Measurements from ENCODE around the gene NFKB2. TPM values are rescaled to one million over a fixed set of nuclear protein-coding genes. Genes with fewer than 3 reads are reported as not detected.

NFKB2 gene
- total RNA-seq (2012; rRNA removed): 16.1 TPM in 2 replicates
- 32.3 and 34.7 TPM in 2 replicates for polyA plus RNA-seq (2012; rRNA removed)
- polyA plus RNA-seq (2012; cell fraction: cytosol; rRNA removed): 27.9 and 40.3 TPM in 2 replicates
- 81.8 and 143 TPM in 2 replicates for polyA plus RNA-seq (2012; cell fraction: nucleus; rRNA removed; ENCODE audit: low replicate concordance)
- percentile 60 among the genes with signal in this experiment for Bru-seq, nascent RNA
- percentile 66 among the genes with signal in this experiment for BruChase-seq, experiment 1, labeled RNA remaining after a 6-hour chase
- percentile 60 among the genes with signal in this experiment for BruChase-seq, experiment 2, labeled RNA remaining after a 2-hour chase
- long read RNA-seq, partial matches to known transcripts: 15 of 28 reads
- long read RNA-seq, other reads (novel, unspliced or antisense): 8 of 28 reads

DNA sequence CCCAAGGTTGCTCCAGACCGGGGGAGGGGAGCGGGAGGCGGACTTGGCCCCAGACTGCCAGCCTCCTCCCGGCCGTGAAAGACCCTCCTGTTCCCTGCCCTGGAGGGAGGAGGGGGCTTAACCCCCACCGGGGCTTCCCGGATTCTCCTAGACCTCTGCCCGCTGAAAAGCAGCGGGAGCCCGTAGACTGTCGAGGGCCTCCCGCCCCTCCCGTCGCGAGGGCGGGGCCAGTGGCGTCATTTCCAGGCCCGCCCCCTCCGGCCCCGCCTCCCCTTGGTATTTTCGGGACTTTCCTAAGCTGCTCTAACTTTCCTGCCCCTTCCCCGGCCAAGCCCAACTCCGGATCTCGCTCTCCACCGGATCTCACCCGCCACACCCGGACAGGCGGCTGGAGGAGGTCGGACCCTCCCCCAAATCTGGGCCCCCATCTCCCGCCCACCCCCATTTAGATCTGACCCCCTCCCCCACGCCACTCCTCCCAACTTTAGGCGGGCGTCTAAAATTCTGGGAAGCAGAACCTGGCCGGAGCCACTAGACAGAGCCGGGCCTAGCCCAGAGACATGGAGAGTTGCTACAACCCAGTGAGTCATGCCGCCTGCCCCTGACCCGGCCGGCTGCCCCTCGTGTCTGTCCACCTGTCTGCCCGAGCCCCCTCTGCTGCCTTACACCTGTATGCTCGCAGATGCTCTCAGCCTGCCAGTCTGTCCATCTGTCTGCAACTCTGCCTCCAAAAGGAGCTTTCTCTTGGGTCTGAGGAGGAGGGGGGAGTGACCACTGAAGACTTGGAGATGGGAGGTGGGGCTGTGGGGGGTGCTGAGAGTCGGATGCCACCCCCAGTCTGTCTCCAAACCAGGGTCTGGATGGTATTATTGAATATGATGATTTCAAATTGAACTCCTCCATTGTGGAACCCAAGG lies at the start of gene NFKB2:
TSS of gene NFKB2 (plus strand) at position 306 of the 917 bp plus-strand sequence. CDS start at position 561, 255 bp downstream.
- Histone ChIP-seq H3K36me3 (ENCODE audit: control insufficient read depth, insufficient read depth, low read length) (peaks cover 6% of the 10 kb centered on the region; the same call in 1 of the 2 replicates), H2BK15ac (ENCODE audit: low read depth, low read length) (no peak within 1 kb of the TSS; the same call in 2 of the 3 replicates), H4K91ac (ENCODE audit: insufficient read depth, low read depth, low read length) (peak within 1 kb of the TSS; percentile 38; the same call in 1 of the 2 replicates), H3K18ac (ENCODE audit: low read depth, low read length) (peak within 1 kb of the TSS; percentile 55; the same call in 1 of the 2 replicates), H3K4me3 (ENCODE audit: insufficient read depth, low read depth, low read length) (peak within 1 kb of the TSS; percentile 51), H2AK9ac (replicated peaks; ENCODE audit: low read depth, low read length, poor library complexity) (peak within 1 kb of the TSS; percentile 99), H2AK5ac (ENCODE audit: low read depth, low read length) (peak within 1 kb of the TSS; percentile 91), H4K20me1 (ENCODE audit: insufficient read depth, low read length) (peaks cover 3% of the 10 kb centered on the region; the same call in 1 of the 2 replicates), H3K79me1 (ENCODE audit: low read depth in 1 of 2, low read length in 2 of 2) (peaks cover 21 to 38% of the 10 kb centered on the region in 2 experiments), H4K8ac (ENCODE audit: low read depth in 2 of 2, low read length in 2 of 2) (peak within 1 kb of the TSS; percentile 56 to 81; a peak in 2 of 4 replicates), H3K27ac (ENCODE audit: insufficient read depth, low read length) (peak within 1 kb of the TSS; percentile 55), H2AFZ (replicated peaks; ENCODE audit: low read length, poor library complexity) (peak within 1 kb of the TSS; percentile 94), H3K27me3 (ENCODE audit: control insufficient read depth, insufficient read depth, low read length) (no peaks in the 10 kb centered on the region), H3K4me2 (ENCODE audit: low read depth, low read length) (peak within 1 kb of the TSS; percentile 99), H3K4me1 (ENCODE audit: control insufficient read depth, insufficient read depth, low read length) (peaks cover 11% of the 10 kb centered on the region), H2BK20ac (ENCODE audit: low read depth, low read length) (no peak within 1 kb of the TSS), H3K9ac (ENCODE audit: low read depth, low read length) (peak within 1 kb of the TSS; percentile 69), H3K4ac (ENCODE audit: low read depth, low read length) (peak within 1 kb of the TSS; percentile 84), H2BK120ac (ENCODE audit: low read depth, low read length) (peak within 1 kb of the TSS; percentile 37), H3K56ac (ENCODE audit: extremely low read depth, insufficient read depth, low read length) (peak within 1 kb of the TSS; percentile 36), H3K23ac (ENCODE audit: low read depth, low read length) (peak within 1 kb of the TSS; percentile 89), H4K5ac (ENCODE audit: low read depth, low read length) (peak within 1 kb of the TSS; percentile 25; the same call in 1 of the 2 replicates), H2BK5ac (ENCODE audit: low read depth, low read length, poor library complexity, severe bottlenecking) (peak within 1 kb of the TSS; percentile 82), H3K14ac (replicated peaks; ENCODE audit: low read depth, low read length) (peak within 1 kb of the TSS; percentile 92), H3K9me1 (ENCODE audit: insufficient read depth, low read length) (peaks cover 10% of the 10 kb centered on the region), H3K9me3 (ENCODE audit: control insufficient read depth, insufficient read depth, low read length) (no peaks in the 10 kb centered on the region)
- intact Hi-C loops (cut with micrococcal nuclease) (loop anchor here (2.0 to 10.0 kb wide), 3 partner anchors 167 to 249 kb away; partner anchors contain the start of gene TRIM8), dilution Hi-C loops (cut with HindIII; ENCODE audit: low sequenced_read_pairs, unreplicated experiment) (no loop called here), in situ Hi-C loops (cut with MboI; ENCODE audit: low sequenced_read_pairs) (no loop called here)
- no TSS peak for BruUV-seq (replicated peaks)
- POLR2A ChIA-PET (ENCODE audit: unreplicated experiment): interaction anchor here (0.6 kb wide), 1 partner anchor 10 kb away, joined by 3 read pairs; no protein-coding TSS in a partner anchor
- CTCF ChIA-PET: interaction anchor here (0.6 to 1.7 kb wide), 4 partner anchors 8 to 194 kb away, joined by 3 to 5 read pairs (median 4); no protein-coding TSS in a partner anchor
- WGBS, 2 experiments (ENCODE audit: extremely low coverage in 2 of 2, insufficient read length in 1 of 2): 0% methylated on average over 8 of the region's 42 CpGs; no CpG with 5 or more reads in 1 of the 2 experiments
- peak; percentile 66 for ATAC-seq (ENCODE audit: low read depth)
- DNase-seq: peak; percentile 87
- TF ChIP-seq SMC3 (IDR thresholded peaks at IDR 0.05; ENCODE audit: low read depth, low read length) (no peak), CHD1 (IDR thresholded peaks at IDR 0.05; ENCODE audit: low read depth, low read length) (peak; percentile 53; the same call in 1 of the 2 replicates), MAFK (IDR thresholded peaks at IDR 0.05; ENCODE audit: low read depth, low read length) (no peak), POLR2A (IDR thresholded peaks at IDR 0.05; ENCODE audit: low read depth, low read length) (peak; percentile 86), FOS (IDR thresholded peaks at IDR 0.05; ENCODE audit: low read depth, low read length) (peak; percentile 63), MAZ (IDR thresholded peaks at IDR 0.05; ENCODE audit: borderline replicate concordance, low read depth, low read length) (peak; percentile 100), BHLHE40 (IDR thresholded peaks at IDR 0.05; ENCODE audit: low read depth, low read length) (no peak), RFX5 (IDR thresholded peaks at IDR 0.05; ENCODE audit: low read depth, low read length) (no peak), NFE2L2 (IDR thresholded peaks at IDR 0.05; ENCODE audit: low read depth, low read length) (0 out of 2 replicates have a peak, but pooled peaks have one; percentile 0), RCOR1 (IDR thresholded peaks at IDR 0.05; ENCODE audit: insufficient replicate concordance, low read length) (no peak)
- TF ChIP-seq, protein P1, sequence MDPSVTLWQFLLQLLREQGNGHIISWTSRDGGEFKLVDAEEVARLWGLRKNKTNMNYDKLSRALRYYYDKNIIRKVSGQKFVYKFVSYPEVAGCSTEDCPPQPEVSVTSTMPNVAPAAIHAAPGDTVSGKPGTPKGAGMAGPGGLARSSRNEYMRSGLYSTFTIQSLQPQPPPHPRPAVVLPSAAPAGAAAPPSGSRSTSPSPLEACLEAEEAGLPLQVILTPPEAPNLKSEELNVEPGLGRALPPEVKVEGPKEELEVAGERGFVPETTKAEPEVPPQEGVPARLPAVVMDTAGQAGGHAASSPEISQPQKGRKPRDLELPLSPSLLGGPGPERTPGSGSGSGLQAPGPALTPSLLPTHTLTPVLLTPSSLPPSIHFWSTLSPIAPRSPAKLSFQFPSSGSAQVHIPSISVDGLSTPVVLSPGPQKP (IDR thresholded peaks at IDR 0.05; ENCODE audit: borderline replicate concordance, low read depth, low read length): no peak
- TF ChIP-seq, protein P2, sequence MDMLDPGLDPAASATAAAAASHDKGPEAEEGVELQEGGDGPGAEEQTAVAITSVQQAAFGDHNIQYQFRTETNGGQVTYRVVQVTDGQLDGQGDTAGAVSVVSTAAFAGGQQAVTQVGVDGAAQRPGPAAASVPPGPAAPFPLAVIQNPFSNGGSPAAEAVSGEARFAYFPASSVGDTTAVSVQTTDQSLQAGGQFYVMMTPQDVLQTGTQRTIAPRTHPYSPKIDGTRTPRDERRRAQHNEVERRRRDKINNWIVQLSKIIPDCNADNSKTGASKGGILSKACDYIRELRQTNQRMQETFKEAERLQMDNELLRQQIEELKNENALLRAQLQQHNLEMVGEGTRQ (IDR thresholded peaks at IDR 0.05; ENCODE audit: low read depth, low read length): no peak

Data from IMR-90 (cell line).